Measurements from ENCODE around the gene DOCK11. TPM values are rescaled to one million over a fixed set of nuclear protein-coding genes. Genes with fewer than 3 reads are reported as not detected.
A peak's percentile ranks its signal among the peaks of the same experiment; 100 is the strongest.

DOCK11 gene
- 12.5 to 13.4 TPM (median 13.1 TPM) in 3 replicates for total RNA-seq (2021)
- percentile 48 among the genes with signal in this experiment for Bru-seq, nascent RNA
- long read RNA-seq, experiment 1, full-length matches to known transcripts, result 9 of 31 reads
- long read RNA-seq, experiment 1, partial matches to known transcripts, result 11 of 31 reads
- long read RNA-seq, experiment 1, other reads (novel, unspliced or antisense), result 11 of 31 reads
- long read RNA-seq, experiment 2, partial matches to known transcripts, result 10 of 14 reads
- long read RNA-seq, experiment 2, other reads (novel, unspliced or antisense), result 4 of 14 reads
- long read RNA-seq, experiment 3, result 0 reads

- DNase-seq (ENCODE audit: low spot score) (peak; percentile 69), ATAC-seq (peak; percentile 79)
- Mint-ChIP-seq H3K27me3 (ENCODE audit: low read depth) (peaks cover 20% of the 10 kb centered on the region), H3K4me1 (peaks cover 30% of the 10 kb centered on the region), H3K4me3 (peak within 1 kb of the TSS; percentile 84), H3K27ac (peak within 1 kb of the TSS; percentile 60; the same call in 1 of the 2 replicates), H3K9me3 (no peaks in the 10 kb centered on the region), H3K36me3 (no peaks in the 10 kb centered on the region)
- ChIA-PET CTCF (interaction anchor here (0.6 to 1.5 kb wide), 6 partner anchors 36 to 106 kb away, joined by 3 to 9 read pairs (median 4); no protein-coding TSS in a partner anchor), POLR2A (interaction anchor here (0.5 to 1.3 kb wide), 6 partner anchors 13 to 1129 kb away, joined by 3 to 6 read pairs (median 3); no protein-coding TSS in a partner anchor)
- TF ChIP-seq KAT7 (CRISPR knock-in tag; IDR thresholded peaks at IDR 0.05; ENCODE audit: borderline replicate concordance) (0 out of 2 replicates have a peak, but pooled peaks have one; percentile 49), USF1 (CRISPR knock-in tag; IDR thresholded peaks at IDR 0.05) (peak; percentile 64; the same call in 1 of the 2 replicates), ZNF138 (CRISPR knock-in tag; conservative IDR thresholded peaks at IDR 0.05) (no peak), HMGXB4 (CRISPR knock-in tag; IDR thresholded peaks at IDR 0.05) (peak; percentile 32; the same call in 1 of the 2 replicates), JUN (CRISPR knock-in tag; IDR thresholded peaks at IDR 0.05) (no peak), ZNF263 (CRISPR knock-in tag; IDR thresholded peaks at IDR 0.05; ENCODE audit: low read depth) (peak; percentile 47; the same call in 1 of the 2 replicates)
- TF ChIP-seq, protein P1, sequence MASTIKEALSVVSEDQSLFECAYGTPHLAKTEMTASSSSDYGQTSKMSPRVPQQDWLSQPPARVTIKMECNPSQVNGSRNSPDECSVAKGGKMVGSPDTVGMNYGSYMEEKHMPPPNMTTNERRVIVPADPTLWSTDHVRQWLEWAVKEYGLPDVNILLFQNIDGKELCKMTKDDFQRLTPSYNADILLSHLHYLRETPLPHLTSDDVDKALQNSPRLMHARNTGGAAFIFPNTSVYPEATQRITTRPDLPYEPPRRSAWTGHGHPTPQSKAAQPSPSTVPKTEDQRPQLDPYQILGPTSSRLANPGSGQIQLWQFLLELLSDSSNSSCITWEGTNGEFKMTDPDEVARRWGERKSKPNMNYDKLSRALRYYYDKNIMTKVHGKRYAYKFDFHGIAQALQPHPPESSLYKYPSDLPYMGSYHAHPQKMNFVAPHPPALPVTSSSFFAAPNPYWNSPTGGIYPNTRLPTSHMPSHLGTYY (CRISPR knock-in tag; IDR thresholded peaks at IDR 0.05), result no peak
- TF ChIP-seq, protein P2, sequence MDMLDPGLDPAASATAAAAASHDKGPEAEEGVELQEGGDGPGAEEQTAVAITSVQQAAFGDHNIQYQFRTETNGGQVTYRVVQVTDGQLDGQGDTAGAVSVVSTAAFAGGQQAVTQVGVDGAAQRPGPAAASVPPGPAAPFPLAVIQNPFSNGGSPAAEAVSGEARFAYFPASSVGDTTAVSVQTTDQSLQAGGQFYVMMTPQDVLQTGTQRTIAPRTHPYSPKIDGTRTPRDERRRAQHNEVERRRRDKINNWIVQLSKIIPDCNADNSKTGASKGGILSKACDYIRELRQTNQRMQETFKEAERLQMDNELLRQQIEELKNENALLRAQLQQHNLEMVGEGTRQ (CRISPR knock-in tag; IDR thresholded peaks at IDR 0.05), result peak; percentile 71
Measured at GRCh38 chrX:118495061-118495921, at the start of gene DOCK11. TSS of gene DOCK11 (plus strand) at chrX:118495815. CDS start at chrX:118495972, 157 bp downstream.

- H3K9me3 Mint-ChIP-seq, result no peaks in the 10 kb centered on the region
- no peak overlapping the region for H3K4me3 Mint-ChIP-seq
- H3K27ac Mint-ChIP-seq, result no peak overlapping the region
- H3K27me3 Mint-ChIP-seq (ENCODE audit: low read depth), result no peaks in the 10 kb centered on the region
- ATAC-seq, result no peak
- peaks cover 20% of the 10 kb centered on the region for H3K36me3 Mint-ChIP-seq
- ChIA-PET CTCF (interaction anchor here (1.4 kb wide), 1 partner anchor 11 kb away, joined by 4 read pairs; no protein-coding TSS in a partner anchor), POLR2A (no interaction called here)
- DNase-seq (ENCODE audit: low spot score), result no peak
- H3K4me1 Mint-ChIP-seq, result no peaks in the 10 kb centered on the region
- TF ChIP-seq ZBTB21 (CRISPR knock-in tag; IDR thresholded peaks at IDR 0.05; ENCODE audit: borderline replicate concordance) (no peak), TP53 (CRISPR knock-in tag; IDR thresholded peaks at IDR 0.05) (no peak), RORB (CRISPR knock-in tag; IDR thresholded peaks at IDR 0.05) (no peak), ATF1 (CRISPR knock-in tag; IDR thresholded peaks at IDR 0.05) (no peak), ESRRA (CRISPR knock-in tag; IDR thresholded peaks at IDR 0.05; ENCODE audit: borderline replicate concordance) (no peak), TEAD4 (CRISPR knock-in tag; IDR thresholded peaks at IDR 0.05) (no peak), ZNF263 (CRISPR knock-in tag; IDR thresholded peaks at IDR 0.05; ENCODE audit: low read depth) (no peak), MXD4 (CRISPR knock-in tag; IDR thresholded peaks at IDR 0.05; ENCODE audit: borderline replicate concordance) (no peak), ZNF232 (CRISPR knock-in tag; IDR thresholded peaks at IDR 0.05) (no peak)
- TF ChIP-seq, protein P1 (CRISPR knock-in tag; IDR thresholded peaks at IDR 0.05), result no peak
- TF ChIP-seq, protein P3, sequence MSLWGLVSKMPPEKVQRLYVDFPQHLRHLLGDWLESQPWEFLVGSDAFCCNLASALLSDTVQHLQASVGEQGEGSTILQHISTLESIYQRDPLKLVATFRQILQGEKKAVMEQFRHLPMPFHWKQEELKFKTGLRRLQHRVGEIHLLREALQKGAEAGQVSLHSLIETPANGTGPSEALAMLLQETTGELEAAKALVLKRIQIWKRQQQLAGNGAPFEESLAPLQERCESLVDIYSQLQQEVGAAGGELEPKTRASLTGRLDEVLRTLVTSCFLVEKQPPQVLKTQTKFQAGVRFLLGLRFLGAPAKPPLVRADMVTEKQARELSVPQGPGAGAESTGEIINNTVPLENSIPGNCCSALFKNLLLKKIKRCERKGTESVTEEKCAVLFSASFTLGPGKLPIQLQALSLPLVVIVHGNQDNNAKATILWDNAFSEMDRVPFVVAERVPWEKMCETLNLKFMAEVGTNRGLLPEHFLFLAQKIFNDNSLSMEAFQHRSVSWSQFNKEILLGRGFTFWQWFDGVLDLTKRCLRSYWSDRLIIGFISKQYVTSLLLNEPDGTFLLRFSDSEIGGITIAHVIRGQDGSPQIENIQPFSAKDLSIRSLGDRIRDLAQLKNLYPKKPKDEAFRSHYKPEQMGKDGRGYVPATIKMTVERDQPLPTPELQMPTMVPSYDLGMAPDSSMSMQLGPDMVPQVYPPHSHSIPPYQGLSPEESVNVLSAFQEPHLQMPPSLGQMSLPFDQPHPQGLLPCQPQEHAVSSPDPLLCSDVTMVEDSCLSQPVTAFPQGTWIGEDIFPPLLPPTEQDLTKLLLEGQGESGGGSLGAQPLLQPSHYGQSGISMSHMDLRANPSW (CRISPR knock-in tag; conservative IDR thresholded peaks at IDR 0.05; ENCODE audit: low read depth), result no peak
- TF ChIP-seq, protein P4, sequence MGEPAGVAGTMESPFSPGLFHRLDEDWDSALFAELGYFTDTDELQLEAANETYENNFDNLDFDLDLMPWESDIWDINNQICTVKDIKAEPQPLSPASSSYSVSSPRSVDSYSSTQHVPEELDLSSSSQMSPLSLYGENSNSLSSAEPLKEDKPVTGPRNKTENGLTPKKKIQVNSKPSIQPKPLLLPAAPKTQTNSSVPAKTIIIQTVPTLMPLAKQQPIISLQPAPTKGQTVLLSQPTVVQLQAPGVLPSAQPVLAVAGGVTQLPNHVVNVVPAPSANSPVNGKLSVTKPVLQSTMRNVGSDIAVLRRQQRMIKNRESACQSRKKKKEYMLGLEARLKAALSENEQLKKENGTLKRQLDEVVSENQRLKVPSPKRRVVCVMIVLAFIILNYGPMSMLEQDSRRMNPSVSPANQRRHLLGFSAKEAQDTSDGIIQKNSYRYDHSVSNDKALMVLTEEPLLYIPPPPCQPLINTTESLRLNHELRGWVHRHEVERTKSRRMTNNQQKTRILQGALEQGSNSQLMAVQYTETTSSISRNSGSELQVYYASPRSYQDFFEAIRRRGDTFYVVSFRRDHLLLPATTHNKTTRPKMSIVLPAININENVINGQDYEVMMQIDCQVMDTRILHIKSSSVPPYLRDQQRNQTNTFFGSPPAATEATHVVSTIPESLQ (CRISPR knock-in tag; IDR thresholded peaks at IDR 0.05), result no peak
Measured at GRCh38 chrX:118448273-118448783, 47.3 kb upstream of the DOCK11 start.
